OCI-LY3 (cell line): Measurements from ENCODE around the gene AXIN1.

Source experiments
- H2AFZ ChIP-seq: fragments of 200-600, 300-600 bp; shearing (Covaris generic); 2 replicates; pipeline ENCODE4 v1.6.0; 2014; ENCODE audit warnings: antibody characterized with exemption, low read depth, low read length
- H3K27ac ChIP-seq: fragments of 200-600, 300-600 bp; sonication (generic); 2 replicates; pipeline ENCODE4 v1.5.1; 2014; ENCODE audit warnings: mild to moderate bottlenecking, low read length, moderate library complexity, mixed read lengths
- H3K27me3 ChIP-seq: fragments of 200-600, 300-600 bp; sonication (generic); 2 replicates; pipeline ENCODE4 v1.6.1; 2014; ENCODE audit warnings: low read depth, low read length, mixed read lengths
- H3K36me3 ChIP-seq: fragments of 200-600, 300-600 bp; sonication (generic); replicated peaks from 2 replicates; pipeline ENCODE3; 2014; ENCODE audit warnings: low read depth, low read length, mixed read lengths
- H3K4me1 ChIP-seq: fragments of 300-600, 200-600 bp; sonication (generic); 2 replicates; pipeline ENCODE4 v1.6.1; 2014; ENCODE audit warnings: low read length, mixed read lengths
- H3K4me2 ChIP-seq: fragments of 200-600, 300-600 bp; sonication (generic); 2 replicates; pipeline ENCODE4 v1.6.1; 2014; ENCODE audit warnings: low read length, mixed read lengths
- H3K4me3 ChIP-seq: fragments of 300-600, 200-600 bp; sonication (generic); 2 replicates; pipeline ENCODE4 v1.5.1; 2014; ENCODE audit warnings: antibody characterized with exemption, mild to moderate bottlenecking, low read length, moderate library complexity
- H3K79me2 ChIP-seq: fragments of 300-600, 200-600 bp; shearing (Covaris generic); 2 replicates; pipeline ENCODE4 v1.6.1; 2014; ENCODE audit warnings: mild to moderate bottlenecking, low read length, mixed read lengths
- H3K9ac ChIP-seq: fragments of 300-600, 200-600 bp; shearing (Covaris generic); 2 replicates; pipeline ENCODE4 v1.6.0; 2014; ENCODE audit warnings: mild to moderate bottlenecking, low read length, moderate library complexity
- H3K9me3 ChIP-seq: fragments of 200-600, 300-600 bp; shearing (Covaris generic); 2 replicates; pipeline ENCODE4 v1.6.1; 2014; ENCODE audit warnings: low read length, mixed read lengths; ENCODE audit not compliant: insufficient read depth
- H4K20me1 ChIP-seq: fragments of 200-600, 300-600 bp; sonication (generic); 2 replicates; pipeline ENCODE4 v1.6.1; 2016; ENCODE audit warnings: low read length, mixed read lengths; ENCODE audit not compliant: insufficient read depth
- CTCF ChIP-seq: fragments of 200-600, 300-600 bp; sonication (generic); IDR thresholded peaks from 2 replicates; pipeline ENCODE4 v1.5.1; 2014; ENCODE audit warnings: antibody characterized with exemption, low read length, low read depth
- EZH2phosphoT487 ChIP-seq: fragments of 200-600 bp; shearing (Covaris generic); IDR thresholded peaks from 2 replicates; pipeline ENCODE4 v1.6.1; 2018; ENCODE audit warnings: antibody characterized with exemption, mixed run types, low read depth

Gene AXIN1

GRCh38 chr16:266258-267164 lies 86.0 kb downstream of the AXIN1 start:
- no peak overlapping the region for H3K4me3 ChIP-seq
- no peaks in the 10 kb centered on the region for H3K79me2 ChIP-seq
- H3K4me2 ChIP-seq, result no peak overlapping the region
- no peak overlapping the region for H3K9ac ChIP-seq
- no peaks in the 10 kb centered on the region for H3K27me3 ChIP-seq
- no peak overlapping the region for H2AFZ ChIP-seq
- no peaks in the 10 kb centered on the region for H3K36me3 ChIP-seq
- H3K9me3 ChIP-seq, result no peaks in the 10 kb centered on the region
- peaks cover 11% of the 10 kb centered on the region for H3K4me1 ChIP-seq
- TF ChIP-seq EZH2phosphoT487 (no peak), CTCF (no peak)
- H4K20me1 ChIP-seq, result no peaks in the 10 kb centered on the region
- no peak overlapping the region for H3K27ac ChIP-seq

GRCh38 chr16:265711-266110 lies 86.8 kb downstream of the AXIN1 start:
- TF ChIP-seq CTCF, result no peak
- TF ChIP-seq EZH2phosphoT487, result no peak
- Histone ChIP-seq H3K4me3 (no peak overlapping the region), H4K20me1 (no peaks in the 10 kb centered on the region), H3K27me3 (no peaks in the 10 kb centered on the region), H2AFZ (no peak overlapping the region), H3K9ac (no peak overlapping the region), H3K4me1 (peaks cover 19% of the 10 kb centered on the region), H3K9me3 (no peaks in the 10 kb centered on the region), H3K36me3 (no peaks in the 10 kb centered on the region), H3K79me2 (no peaks in the 10 kb centered on the region), H3K4me2 (no peak overlapping the region), H3K27ac (no peak overlapping the region)

GRCh38 chr16:265002-265529 lies 87.5 kb downstream of the AXIN1 start:
- no peak overlapping the region for H3K27ac ChIP-seq
- no peaks in the 10 kb centered on the region for H4K20me1 ChIP-seq
- no peaks in the 10 kb centered on the region for H3K36me3 ChIP-seq
- H3K79me2 ChIP-seq, result no peaks in the 10 kb centered on the region
- no peak overlapping the region for H3K9ac ChIP-seq
- no peak overlapping the region for H3K4me2 ChIP-seq
- TF ChIP-seq CTCF (no peak), EZH2phosphoT487 (no peak)
- H3K4me1 ChIP-seq, result peaks cover 20% of the 10 kb centered on the region
- no peak overlapping the region for H2AFZ ChIP-seq
- no peaks in the 10 kb centered on the region for H3K27me3 ChIP-seq
- no peak overlapping the region for H3K4me3 ChIP-seq
- no peaks in the 10 kb centered on the region for H3K9me3 ChIP-seq

GRCh38 chr16:264440-264951 lies 88.0 kb downstream of the AXIN1 start:
- Histone ChIP-seq H3K9ac (no peak overlapping the region), H3K27ac (no peak overlapping the region), H3K4me1 (peaks cover 20% of the 10 kb centered on the region), H4K20me1 (no peaks in the 10 kb centered on the region), H3K9me3 (no peaks in the 10 kb centered on the region), H3K79me2 (no peaks in the 10 kb centered on the region), H3K4me3 (no peak overlapping the region), H2AFZ (no peak overlapping the region), H3K4me2 (no peak overlapping the region), H3K27me3 (no peaks in the 10 kb centered on the region), H3K36me3 (no peaks in the 10 kb centered on the region)
- TF ChIP-seq CTCF, result no peak
- TF ChIP-seq EZH2phosphoT487, result no peak
